Loucy (cell line): ENCODE results near the gene COA1.

Experiments used
- H2AFZ ChIP-seq: fragments of 200-600 bp; sonication (generic); 2 replicates; pipeline ENCODE4 v1.6.0; 2016; ENCODE audit warnings: antibody characterized with exemption, mild to moderate bottlenecking, low read length, moderate library complexity
- H3F3A ChIP-seq: fragments of 200-600 bp; 2 replicates; pipeline ENCODE4 v1.6.0; 2016; ENCODE audit warnings: antibody characterized with exemption, low read depth, mild to moderate bottlenecking
- H3K27me3 ChIP-seq: fragments of 200-600 bp; sonication (generic); 2 replicates; pipeline ENCODE4 v1.6.1; 2014; ENCODE audit warnings: low read length, mild to moderate bottlenecking; ENCODE audit not compliant: insufficient read depth, poor library complexity, severe bottlenecking
- H3K36me3 ChIP-seq: fragments of 200-600 bp; sonication (generic); 2 replicates; pipeline ENCODE4 v1.6.1; 2016; ENCODE audit warnings: low read length; ENCODE audit not compliant: insufficient read depth
- H3K4me1 ChIP-seq: fragments of 200-600 bp; sonication (generic); 2 replicates; pipeline ENCODE4 v1.5.1; 2014; ENCODE audit warnings: low read length, mild to moderate bottlenecking; ENCODE audit not compliant: insufficient read depth, poor library complexity, severe bottlenecking
- H3K4me2 ChIP-seq: fragments of 200-600 bp; sonication (generic); 2 replicates; pipeline ENCODE4 v1.6.0; 2014; ENCODE audit warnings: antibody characterized with exemption, low read length, low read depth, mild to moderate bottlenecking; ENCODE audit not compliant: poor library complexity, severe bottlenecking
- H3K4me3 ChIP-seq: fragments of 200-600 bp; sonication (generic); 2 replicates; pipeline ENCODE4 v1.5.1; 2014; ENCODE audit warnings: low read length, mild to moderate bottlenecking, mixed read lengths; ENCODE audit not compliant: poor library complexity, severe bottlenecking
- H3K79me2 ChIP-seq: fragments of 200-600 bp; sonication (generic); 2 replicates; pipeline ENCODE4 v1.6.1; 2014; ENCODE audit warnings: low read length; ENCODE audit not compliant: insufficient read depth
- H3K9ac ChIP-seq: fragments of 200-600 bp; sonication (generic); 2 replicates; pipeline ENCODE4 v1.6.0; 2014; ENCODE audit warnings: mild to moderate bottlenecking, low read depth, low read length, moderate library complexity; ENCODE audit not compliant: poor library complexity, severe bottlenecking
- H3K9me2 ChIP-seq: fragments of 200-600 bp; sonication (generic); replicated peaks from 2 replicates; pipeline ENCODE4 v1.6.1; 2016; ENCODE audit warnings: low read depth, low read length, mixed read lengths
- H3K9me3 ChIP-seq: fragments of 200-600 bp; sonication (generic); 2 replicates; pipeline ENCODE4 v1.6.1; 2014; ENCODE audit warnings: mild to moderate bottlenecking, antibody characterized with exemption, low read length, low read depth; ENCODE audit not compliant: insufficient read depth
- H4K20me1 ChIP-seq: fragments of 200-600 bp; sonication (generic); 2 replicates; pipeline ENCODE4 v1.6.0; 2014; ENCODE audit warnings: antibody characterized with exemption, low read length, mild to moderate bottlenecking; ENCODE audit not compliant: insufficient read depth, poor library complexity, severe bottlenecking
- EZH2phosphoT487 ChIP-seq: fragments of 200-600 bp; IDR thresholded peaks from 2 replicates; pipeline ENCODE4 v1.6.1; 2018; ENCODE audit warnings: antibody characterized with exemption, mild to moderate bottlenecking, moderate library complexity, borderline replicate concordance
- TF ChIP-seq, protein P1 (sequence below): fragments of 200-600 bp; sonication (generic); conservative IDR thresholded peaks from 2 replicates; pipeline ENCODE4 v1.5.1; 2014; ENCODE audit warnings: mild to moderate bottlenecking, antibody characterized with exemption, low read length

COA1 gene

DNA sequence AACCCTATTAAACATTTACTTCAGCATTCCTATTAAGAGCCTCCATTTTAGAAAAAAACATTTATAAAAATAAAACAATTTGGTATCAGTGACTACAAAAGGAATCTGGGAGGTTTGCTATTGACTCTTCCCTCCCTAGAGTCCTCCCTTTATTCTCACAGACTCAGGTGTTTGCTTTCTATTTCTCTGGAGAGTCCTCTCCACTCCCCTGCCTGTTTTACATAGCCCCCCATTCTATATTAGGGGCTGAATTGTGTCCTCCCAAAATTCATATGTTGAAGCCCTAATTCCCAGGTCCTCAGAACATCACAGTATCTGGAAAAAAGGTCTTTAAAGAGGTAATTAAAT is 69.8 kb downstream of the COA1 start:
- Histone ChIP-seq H3K9me2 (no peaks in the 10 kb centered on the region), H3F3A (no peaks in the 10 kb centered on the region)

DNA sequence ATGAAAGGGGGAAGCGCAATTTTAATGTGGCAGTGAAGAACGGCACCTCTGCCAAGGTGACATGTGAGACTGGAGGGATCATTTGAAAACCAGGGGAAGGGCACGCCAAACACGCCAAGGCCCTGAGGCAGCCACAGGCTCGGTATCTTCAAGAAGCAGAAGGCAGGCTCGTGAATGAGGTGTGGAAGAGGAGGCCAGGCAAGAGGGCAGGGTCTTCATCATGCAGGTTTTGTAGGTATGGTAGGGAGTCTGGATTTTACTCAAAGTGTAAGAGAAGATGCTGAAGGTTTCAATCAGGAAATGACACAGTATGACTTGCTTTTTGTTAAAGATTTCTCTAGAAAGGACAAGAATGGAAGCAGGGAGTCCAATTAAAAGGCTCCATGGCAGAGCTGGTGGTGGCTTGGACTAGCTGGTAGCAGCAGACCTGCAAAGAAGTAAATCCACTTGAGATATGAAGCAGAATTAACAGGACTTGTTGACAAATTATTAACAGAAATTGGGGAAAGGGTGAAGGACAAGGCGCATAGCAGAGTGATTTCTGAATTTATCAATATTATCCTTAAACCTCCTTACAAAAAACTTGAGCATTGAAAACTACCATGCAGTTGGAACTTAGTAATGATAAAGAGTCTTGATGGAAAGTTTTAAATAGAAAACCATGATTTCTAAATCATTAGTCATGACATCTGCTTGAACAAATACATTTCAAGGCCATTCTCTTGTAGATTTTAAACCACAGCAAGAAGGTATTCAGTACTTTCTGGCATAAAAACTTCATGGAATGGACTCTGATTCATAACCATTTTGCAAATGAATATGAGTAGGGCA is 70.4 kb downstream of the COA1 start:
- H3K79me2 ChIP-seq, result peaks cover 74% of the 10 kb centered on the region
- peaks cover 11% of the 10 kb centered on the region for H4K20me1 ChIP-seq
- H3K4me3 ChIP-seq, result no peak overlapping the region
- no peaks in the 10 kb centered on the region for H3K9me3 ChIP-seq
- no peaks in the 10 kb centered on the region for H3F3A ChIP-seq
- peak overlapping the region; percentile 11 for H3K9ac ChIP-seq
- H3K4me1 ChIP-seq, result peaks cover 35% of the 10 kb centered on the region
- H3K27me3 ChIP-seq, result no peaks in the 10 kb centered on the region
- peaks cover 10% of the 10 kb centered on the region; the same call in 1 of the 2 replicates for H3K36me3 ChIP-seq
- no peaks in the 10 kb centered on the region for H3K9me2 ChIP-seq
- no peak overlapping the region for H2AFZ ChIP-seq
- peak overlapping the region; percentile 11 for H3K4me2 ChIP-seq
- TF ChIP-seq, protein P1, sequence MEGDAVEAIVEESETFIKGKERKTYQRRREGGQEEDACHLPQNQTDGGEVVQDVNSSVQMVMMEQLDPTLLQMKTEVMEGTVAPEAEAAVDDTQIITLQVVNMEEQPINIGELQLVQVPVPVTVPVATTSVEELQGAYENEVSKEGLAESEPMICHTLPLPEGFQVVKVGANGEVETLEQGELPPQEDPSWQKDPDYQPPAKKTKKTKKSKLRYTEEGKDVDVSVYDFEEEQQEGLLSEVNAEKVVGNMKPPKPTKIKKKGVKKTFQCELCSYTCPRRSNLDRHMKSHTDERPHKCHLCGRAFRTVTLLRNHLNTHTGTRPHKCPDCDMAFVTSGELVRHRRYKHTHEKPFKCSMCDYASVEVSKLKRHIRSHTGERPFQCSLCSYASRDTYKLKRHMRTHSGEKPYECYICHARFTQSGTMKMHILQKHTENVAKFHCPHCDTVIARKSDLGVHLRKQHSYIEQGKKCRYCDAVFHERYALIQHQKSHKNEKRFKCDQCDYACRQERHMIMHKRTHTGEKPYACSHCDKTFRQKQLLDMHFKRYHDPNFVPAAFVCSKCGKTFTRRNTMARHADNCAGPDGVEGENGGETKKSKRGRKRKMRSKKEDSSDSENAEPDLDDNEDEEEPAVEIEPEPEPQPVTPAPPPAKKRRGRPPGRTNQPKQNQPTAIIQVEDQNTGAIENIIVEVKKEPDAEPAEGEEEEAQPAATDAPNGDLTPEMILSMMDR, result no peak
- TF ChIP-seq EZH2phosphoT487, result no peak

More for the DNA sequence above, 69.8 kb downstream of the COA1 start:
- Histone ChIP-seq H3K4me2 (no peak overlapping the region), H4K20me1 (peaks cover 13% of the 10 kb centered on the region), H3K9ac (peak overlapping the region; percentile 11), H3K36me3 (peaks cover 10% of the 10 kb centered on the region; the same call in 1 of the 2 replicates), H3K79me2 (peaks cover 75% of the 10 kb centered on the region), H2AFZ (no peak overlapping the region), H3K4me1 (peaks cover 31% of the 10 kb centered on the region), H3K27me3 (no peaks in the 10 kb centered on the region), H3K4me3 (no peak overlapping the region), H3K9me3 (no peaks in the 10 kb centered on the region)
- TF ChIP-seq EZH2phosphoT487, result no peak
- TF ChIP-seq, protein P1, result no peak

DNA sequence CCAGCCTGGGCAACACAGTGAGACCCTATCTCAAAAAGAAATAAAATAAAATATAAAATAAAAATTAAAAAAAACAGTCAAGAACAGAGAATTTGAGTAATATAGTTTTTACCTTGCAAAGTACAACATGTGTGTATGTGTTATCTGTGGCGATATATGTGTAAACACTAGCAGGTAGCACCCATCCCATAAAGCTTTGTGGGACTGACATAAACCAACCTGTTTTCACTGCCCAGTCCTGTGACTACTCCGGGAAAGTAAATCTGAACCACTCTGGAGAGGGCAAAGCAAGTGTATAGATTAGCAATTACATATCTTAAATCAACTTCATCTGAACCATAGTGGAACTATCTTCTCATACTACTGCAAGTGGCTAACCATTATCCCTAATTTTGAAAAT is 72.3 kb downstream of the COA1 start:
- no peaks in the 10 kb centered on the region for H3K9me2 ChIP-seq
- TF ChIP-seq, protein P1, result no peak
- TF ChIP-seq EZH2phosphoT487, result no peak
- H3K36me3 ChIP-seq, result peaks cover 10% of the 10 kb centered on the region; the same call in 1 of the 2 replicates
- peaks cover 74% of the 10 kb centered on the region for H3K79me2 ChIP-seq
- H3K4me3 ChIP-seq, result no peak overlapping the region
- H4K20me1 ChIP-seq, result peaks cover 11% of the 10 kb centered on the region
- H3K4me2 ChIP-seq, result no peak overlapping the region
- no peaks in the 10 kb centered on the region for H3K9me3 ChIP-seq
- no peak overlapping the region for H3K9ac ChIP-seq
- no peaks in the 10 kb centered on the region for H3K27me3 ChIP-seq
- no peaks in the 10 kb centered on the region for H3F3A ChIP-seq
- H3K4me1 ChIP-seq, result peaks cover 54% of the 10 kb centered on the region
- no peak overlapping the region for H2AFZ ChIP-seq
